Suprapubic skin (tissue), 4 donors: Measurements from ENCODE around the gene CHCHD5.

Experiments
- EP300 ChIP-seq: sonication (generic); formaldehyde crosslinking; IDR thresholded peaks from one replicate; pipeline ENCODE4 v1.6.1; 2017; ENCODE audit warnings: antibody characterized with exemption
- POLR2A ChIP-seq, 2 donors: fragments of 450-650 bp; IDR thresholded peaks; one replicate each; pipeline ENCODE4 v1.6.1; 2017; ENCODE audit warnings: antibody characterized with exemption in 2 of 2, mild to moderate bottlenecking in 2 of 2, moderate library complexity in 2 of 2
- POLR2AphosphoS5 ChIP-seq, 3 donors: sonication (generic); formaldehyde crosslinking; IDR thresholded peaks; one replicate each; pipeline ENCODE4 v1.6.1; 2017; ENCODE audit warnings: antibody characterized with exemption in 3 of 3
- TF ChIP-seq, protein P1 (sequence below), 2 donors: fragments of 200-600 bp in 1 of 2; fragments of 450-650 bp in 1 of 2; sonication (generic) in 1 of 2; IDR thresholded peaks; one replicate each; pipeline ENCODE4 v1.5.1; 2016 to 2019; ENCODE audit warnings: antibody characterized with exemption in 2 of 2, mild to moderate bottlenecking in 1 of 2, moderate library complexity in 1 of 2

DNA sequence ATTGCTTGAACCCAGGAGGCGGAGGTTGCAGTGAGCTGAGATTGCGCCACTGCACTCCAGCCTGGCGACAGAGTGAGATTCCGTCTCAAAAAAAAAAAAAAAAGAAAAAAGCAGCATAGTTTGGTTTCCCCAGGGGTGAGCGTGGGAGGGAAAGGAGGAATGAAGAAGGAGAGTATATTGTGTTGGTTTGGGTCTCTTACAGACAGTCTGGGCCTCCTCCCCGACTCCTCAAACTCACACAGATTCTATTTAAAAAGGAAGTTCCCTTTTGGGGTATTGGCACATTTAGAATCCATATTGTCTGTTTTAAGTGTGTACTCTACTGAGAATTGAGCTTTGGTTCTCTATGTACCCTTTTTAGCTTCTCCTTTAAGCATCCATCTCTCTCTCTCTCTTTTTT is 34.0 kb downstream of the CHCHD5 start:
- TF ChIP-seq POLR2A (IDR thresholded peaks at IDR 0.05) (no peak), POLR2AphosphoS5 (IDR thresholded peaks at IDR 0.05) (no peak), EP300 (no peak)
- TF ChIP-seq, protein P1, sequence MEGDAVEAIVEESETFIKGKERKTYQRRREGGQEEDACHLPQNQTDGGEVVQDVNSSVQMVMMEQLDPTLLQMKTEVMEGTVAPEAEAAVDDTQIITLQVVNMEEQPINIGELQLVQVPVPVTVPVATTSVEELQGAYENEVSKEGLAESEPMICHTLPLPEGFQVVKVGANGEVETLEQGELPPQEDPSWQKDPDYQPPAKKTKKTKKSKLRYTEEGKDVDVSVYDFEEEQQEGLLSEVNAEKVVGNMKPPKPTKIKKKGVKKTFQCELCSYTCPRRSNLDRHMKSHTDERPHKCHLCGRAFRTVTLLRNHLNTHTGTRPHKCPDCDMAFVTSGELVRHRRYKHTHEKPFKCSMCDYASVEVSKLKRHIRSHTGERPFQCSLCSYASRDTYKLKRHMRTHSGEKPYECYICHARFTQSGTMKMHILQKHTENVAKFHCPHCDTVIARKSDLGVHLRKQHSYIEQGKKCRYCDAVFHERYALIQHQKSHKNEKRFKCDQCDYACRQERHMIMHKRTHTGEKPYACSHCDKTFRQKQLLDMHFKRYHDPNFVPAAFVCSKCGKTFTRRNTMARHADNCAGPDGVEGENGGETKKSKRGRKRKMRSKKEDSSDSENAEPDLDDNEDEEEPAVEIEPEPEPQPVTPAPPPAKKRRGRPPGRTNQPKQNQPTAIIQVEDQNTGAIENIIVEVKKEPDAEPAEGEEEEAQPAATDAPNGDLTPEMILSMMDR (IDR thresholded peaks at IDR 0.05) = no peak
